ENCODE measurements around the gene TEX54. TPM values are rescaled to one million over a fixed set of nuclear protein-coding genes. Genes with fewer than 3 reads are reported as not detected.

TEX54 gene
- total and polyA plus RNA-seq, 2 of the 4 experiments (the other 2 are of a cell fraction) = not detected

DNA sequence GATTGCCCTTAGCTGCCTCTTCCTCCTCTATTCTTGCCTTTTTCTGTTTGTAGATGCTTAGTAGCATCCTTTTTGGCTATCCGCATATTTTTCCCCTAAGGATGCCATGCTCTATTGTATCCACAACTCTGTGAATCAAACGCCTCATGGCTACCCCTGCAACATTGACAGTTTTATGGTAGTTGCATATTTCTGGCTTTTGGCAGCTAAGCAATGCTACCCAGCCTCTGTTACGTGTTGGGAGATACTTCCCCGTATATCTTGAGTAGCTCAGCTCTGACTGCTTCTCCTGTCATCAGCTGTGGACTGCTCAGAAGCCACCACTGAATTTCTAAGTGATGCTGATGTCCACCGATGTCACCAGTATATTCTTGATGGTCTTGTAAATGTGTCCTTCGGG lies 33.0 kb upstream of the TEX54 start:
- no peak overlapping the region for H2BK20ac ChIP-seq (ENCODE audit: low read depth, low read length)
- H3K56ac ChIP-seq (ENCODE audit: extremely low read depth, insufficient read depth, low read length) = no peak overlapping the region
- no peak overlapping the region for H3K4me2 ChIP-seq (ENCODE audit: low read depth, low read length)
- no peak overlapping the region for H3K9ac ChIP-seq (ENCODE audit: low read depth, low read length)
- ATAC-seq (ENCODE audit: low read depth) = no peak
- peaks cover 4% of the 10 kb centered on the region for H4K20me1 ChIP-seq (ENCODE audit: insufficient read depth, low read length)
- H3K18ac ChIP-seq (ENCODE audit: low read depth, low read length) = no peak overlapping the region
- 0 out of 2 replicates have a peak, but pooled peaks cover 3% of the 10 kb centered on the region for H3K9me1 ChIP-seq (ENCODE audit: insufficient read depth, low read length)
- H4K8ac ChIP-seq (ENCODE audit: low read depth in 2 of 2, low read length in 2 of 2) = no peak overlapping the region
- no peak overlapping the region for H2AK9ac ChIP-seq (replicated peaks; ENCODE audit: low read depth, low read length, poor library complexity)
- H2BK120ac ChIP-seq (ENCODE audit: low read depth, low read length) = no peak overlapping the region
- TF ChIP-seq SMC3 (IDR thresholded peaks at IDR 0.05; ENCODE audit: low read depth, low read length) (no peak), FOS (IDR thresholded peaks at IDR 0.05; ENCODE audit: low read depth, low read length) (no peak), RAD21 (IDR thresholded peaks at IDR 0.05; ENCODE audit: low read length) (no peak), CHD1 (IDR thresholded peaks at IDR 0.05; ENCODE audit: low read depth, low read length) (no peak), BHLHE40 (IDR thresholded peaks at IDR 0.05; ENCODE audit: low read depth, low read length) (no peak), RCOR1 (IDR thresholded peaks at IDR 0.05; ENCODE audit: insufficient replicate concordance, low read length) (no peak), POLR2A (IDR thresholded peaks at IDR 0.05; ENCODE audit: low read depth, low read length) (no peak), MAZ (IDR thresholded peaks at IDR 0.05; ENCODE audit: borderline replicate concordance, low read depth, low read length) (no peak), NFE2L2 (IDR thresholded peaks at IDR 0.05; ENCODE audit: low read depth, low read length) (no peak), RFX5 (IDR thresholded peaks at IDR 0.05; ENCODE audit: low read depth, low read length) (no peak), MAFK (IDR thresholded peaks at IDR 0.05; ENCODE audit: low read depth, low read length) (no peak), CEBPB (IDR thresholded peaks at IDR 0.05; ENCODE audit: low read depth, low read length) (no peak), MXI1 (IDR thresholded peaks at IDR 0.05; ENCODE audit: borderline replicate concordance, low read depth, low read length) (no peak)
- TF ChIP-seq, protein P1, sequence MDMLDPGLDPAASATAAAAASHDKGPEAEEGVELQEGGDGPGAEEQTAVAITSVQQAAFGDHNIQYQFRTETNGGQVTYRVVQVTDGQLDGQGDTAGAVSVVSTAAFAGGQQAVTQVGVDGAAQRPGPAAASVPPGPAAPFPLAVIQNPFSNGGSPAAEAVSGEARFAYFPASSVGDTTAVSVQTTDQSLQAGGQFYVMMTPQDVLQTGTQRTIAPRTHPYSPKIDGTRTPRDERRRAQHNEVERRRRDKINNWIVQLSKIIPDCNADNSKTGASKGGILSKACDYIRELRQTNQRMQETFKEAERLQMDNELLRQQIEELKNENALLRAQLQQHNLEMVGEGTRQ (IDR thresholded peaks at IDR 0.05; ENCODE audit: low read depth, low read length) = no peak
- TF ChIP-seq, protein P2, sequence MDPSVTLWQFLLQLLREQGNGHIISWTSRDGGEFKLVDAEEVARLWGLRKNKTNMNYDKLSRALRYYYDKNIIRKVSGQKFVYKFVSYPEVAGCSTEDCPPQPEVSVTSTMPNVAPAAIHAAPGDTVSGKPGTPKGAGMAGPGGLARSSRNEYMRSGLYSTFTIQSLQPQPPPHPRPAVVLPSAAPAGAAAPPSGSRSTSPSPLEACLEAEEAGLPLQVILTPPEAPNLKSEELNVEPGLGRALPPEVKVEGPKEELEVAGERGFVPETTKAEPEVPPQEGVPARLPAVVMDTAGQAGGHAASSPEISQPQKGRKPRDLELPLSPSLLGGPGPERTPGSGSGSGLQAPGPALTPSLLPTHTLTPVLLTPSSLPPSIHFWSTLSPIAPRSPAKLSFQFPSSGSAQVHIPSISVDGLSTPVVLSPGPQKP (IDR thresholded peaks at IDR 0.05; ENCODE audit: borderline replicate concordance, low read depth, low read length) = no peak
- TF ChIP-seq, protein P3, sequence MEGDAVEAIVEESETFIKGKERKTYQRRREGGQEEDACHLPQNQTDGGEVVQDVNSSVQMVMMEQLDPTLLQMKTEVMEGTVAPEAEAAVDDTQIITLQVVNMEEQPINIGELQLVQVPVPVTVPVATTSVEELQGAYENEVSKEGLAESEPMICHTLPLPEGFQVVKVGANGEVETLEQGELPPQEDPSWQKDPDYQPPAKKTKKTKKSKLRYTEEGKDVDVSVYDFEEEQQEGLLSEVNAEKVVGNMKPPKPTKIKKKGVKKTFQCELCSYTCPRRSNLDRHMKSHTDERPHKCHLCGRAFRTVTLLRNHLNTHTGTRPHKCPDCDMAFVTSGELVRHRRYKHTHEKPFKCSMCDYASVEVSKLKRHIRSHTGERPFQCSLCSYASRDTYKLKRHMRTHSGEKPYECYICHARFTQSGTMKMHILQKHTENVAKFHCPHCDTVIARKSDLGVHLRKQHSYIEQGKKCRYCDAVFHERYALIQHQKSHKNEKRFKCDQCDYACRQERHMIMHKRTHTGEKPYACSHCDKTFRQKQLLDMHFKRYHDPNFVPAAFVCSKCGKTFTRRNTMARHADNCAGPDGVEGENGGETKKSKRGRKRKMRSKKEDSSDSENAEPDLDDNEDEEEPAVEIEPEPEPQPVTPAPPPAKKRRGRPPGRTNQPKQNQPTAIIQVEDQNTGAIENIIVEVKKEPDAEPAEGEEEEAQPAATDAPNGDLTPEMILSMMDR (conservative IDR thresholded peaks at IDR 0.05; ENCODE audit: low read depth, low read length) = no peak
- no peak overlapping the region for H3K4ac ChIP-seq (ENCODE audit: low read depth, low read length)
- ChIA-PET POLR2A (ENCODE audit: unreplicated experiment) (no interaction called here), CTCF (no interaction called here)
- no peak overlapping the region for H4K91ac ChIP-seq (ENCODE audit: insufficient read depth, low read depth, low read length)
- DNase-seq = no peak
- no peak overlapping the region for H2AFZ ChIP-seq (replicated peaks; ENCODE audit: low read length, poor library complexity)
- H3K79me1 ChIP-seq (ENCODE audit: low read depth in 1 of 2, low read length in 2 of 2) = peaks cover 18% of the 10 kb centered on the region in 2 experiments; a peak in 3 of 4 replicates
- H3K4me1 ChIP-seq (ENCODE audit: control insufficient read depth, insufficient read depth, low read length) = no peaks in the 10 kb centered on the region
- H3K9me3 ChIP-seq (ENCODE audit: control insufficient read depth, insufficient read depth, low read length) = no peaks in the 10 kb centered on the region
- dilution Hi-C loops (cut with HindIII; ENCODE audit: low sequenced_read_pairs, unreplicated experiment) = no loop called here
- H2AK5ac ChIP-seq (ENCODE audit: low read depth, low read length) = no peak overlapping the region
- in situ Hi-C loops (cut with MboI; ENCODE audit: low sequenced_read_pairs) = loop anchor here (25.0 kb wide), 1 partner anchor 478 kb away; no protein-coding TSS in a partner anchor
- H3K23ac ChIP-seq (ENCODE audit: low read depth, low read length) = no peak overlapping the region
- H3K27ac ChIP-seq (ENCODE audit: insufficient read depth, low read length) = no peak overlapping the region
- WGBS, 2 experiments (ENCODE audit: extremely low coverage in 2 of 2, insufficient read length in 1 of 2) = 83% methylated on average over 1 of the region's 6 CpGs; no CpG with 5 or more reads in 1 of the 2 experiments
- intact Hi-C loops (cut with micrococcal nuclease) = no loop called here
- H3K36me3 ChIP-seq (ENCODE audit: control insufficient read depth, insufficient read depth, low read length) = no peaks in the 10 kb centered on the region; the same call in 1 of the 2 replicates
- BruUV-seq (replicated peaks) = no TSS peak
- H3K14ac ChIP-seq (replicated peaks; ENCODE audit: low read depth, low read length) = no peak overlapping the region
- no peak overlapping the region for H3K4me3 ChIP-seq (ENCODE audit: insufficient read depth, low read depth, low read length)
- no peak overlapping the region for H4K5ac ChIP-seq (ENCODE audit: low read depth, low read length)
- no peak overlapping the region for H2BK5ac ChIP-seq (ENCODE audit: low read depth, low read length, poor library complexity, severe bottlenecking)
- no peak overlapping the region for H2BK15ac ChIP-seq (ENCODE audit: low read depth, low read length)
- H3K27me3 ChIP-seq (ENCODE audit: control insufficient read depth, insufficient read depth, low read length) = no peaks in the 10 kb centered on the region
